AG08396 (cell line): ENCODE data around the gene TAS2R50.
A peak's percentile ranks its signal among the peaks of the same experiment; 100 is the strongest.

ENCODE experiments used
- DNase-seq: peaks from one replicate; pipeline ENCODE4 v3.0.0; 2012; ENCODE audit warnings: low spot score, mixed read lengths

TAS2R50 gene

GRCh38 chr12:10952645-10953044, 34.1 kb downstream of the TAS2R50 start:
- DNase-seq, result no peak

- DNase-seq, result no peak
Observed at GRCh38 chr12:10943167-10943566, 43.5 kb downstream of the TAS2R50 start.

- no peak for DNase-seq
Observed at GRCh38 chr12:10941916-10942607, 44.6 kb downstream of the TAS2R50 start.

- no peak for DNase-seq
Observed at GRCh38 chr12:10941369-10941768, 45.3 kb downstream of the TAS2R50 start.

GRCh38 chr12:10940389-10940788, 46.3 kb downstream of the TAS2R50 start:
- peak; percentile 34 for DNase-seq

GRCh38 chr12:10939163-10939562, 47.5 kb downstream of the TAS2R50 start, which contains the start of gene TAS2R14:
TSS of gene TAS2R14 (minus strand) at chr12:10939263. CDS start at chr12:10939207, 56 bp downstream.
- no peak for DNase-seq

- no peak for DNase-seq
Observed at GRCh38 chr12:10936506-10936905, 50.2 kb downstream of the TAS2R50 start.
